ENCODE measurements around the gene AACS.

DNA sequence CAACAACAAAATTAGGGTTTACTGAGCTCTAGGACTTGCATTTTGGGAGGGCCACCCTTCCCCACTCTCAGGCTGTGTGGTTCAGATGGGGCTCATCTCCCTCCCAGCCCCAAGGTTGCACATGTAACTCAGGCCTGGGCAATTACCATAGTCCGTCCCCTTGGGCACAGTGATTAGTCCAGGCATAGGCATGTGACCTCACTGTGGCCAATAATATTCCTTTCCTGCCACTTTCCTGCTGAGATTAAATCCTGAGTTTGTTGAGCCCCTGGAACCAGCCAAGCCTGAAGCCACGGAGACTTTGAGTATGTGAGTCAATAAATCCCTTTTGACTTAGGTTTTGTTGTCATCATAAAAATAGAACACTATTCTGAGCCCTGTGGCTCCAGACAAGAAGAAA, 113.0 kb downstream of the AACS start:
- TF ChIP-seq KLF16 (tag by site-specific recombination; IDR thresholded peaks at IDR 0.05) = no peak
- no peak for TF ChIP-seq CTCF (tag by site-specific recombination; IDR thresholded peaks at IDR 0.05)
- TF ChIP-seq ZNF76 (tag by site-specific recombination; IDR thresholded peaks at IDR 0.05; ENCODE audit: borderline replicate concordance, low read depth) = no peak
- no peak for TF ChIP-seq ZNF362 (tag by site-specific recombination; IDR thresholded peaks at IDR 0.05)
- TF ChIP-seq SP2 (tag by site-specific recombination; IDR thresholded peaks at IDR 0.05) = no peak
- TF ChIP-seq, protein P1, sequence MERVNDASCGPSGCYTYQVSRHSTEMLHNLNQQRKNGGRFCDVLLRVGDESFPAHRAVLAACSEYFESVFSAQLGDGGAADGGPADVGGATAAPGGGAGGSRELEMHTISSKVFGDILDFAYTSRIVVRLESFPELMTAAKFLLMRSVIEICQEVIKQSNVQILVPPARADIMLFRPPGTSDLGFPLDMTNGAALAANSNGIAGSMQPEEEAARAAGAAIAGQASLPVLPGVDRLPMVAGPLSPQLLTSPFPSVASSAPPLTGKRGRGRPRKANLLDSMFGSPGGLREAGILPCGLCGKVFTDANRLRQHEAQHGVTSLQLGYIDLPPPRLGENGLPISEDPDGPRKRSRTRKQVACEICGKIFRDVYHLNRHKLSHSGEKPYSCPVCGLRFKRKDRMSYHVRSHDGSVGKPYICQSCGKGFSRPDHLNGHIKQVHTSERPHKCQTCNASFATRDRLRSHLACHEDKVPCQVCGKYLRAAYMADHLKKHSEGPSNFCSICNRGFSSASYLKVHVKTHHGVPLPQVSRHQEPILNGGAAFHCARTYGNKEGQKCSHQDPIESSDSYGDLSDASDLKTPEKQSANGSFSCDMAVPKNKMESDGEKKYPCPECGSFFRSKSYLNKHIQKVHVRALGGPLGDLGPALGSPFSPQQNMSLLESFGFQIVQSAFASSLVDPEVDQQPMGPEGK (tag by site-specific recombination; IDR thresholded peaks at IDR 0.05) = no peak
- TF ChIP-seq, protein P2, sequence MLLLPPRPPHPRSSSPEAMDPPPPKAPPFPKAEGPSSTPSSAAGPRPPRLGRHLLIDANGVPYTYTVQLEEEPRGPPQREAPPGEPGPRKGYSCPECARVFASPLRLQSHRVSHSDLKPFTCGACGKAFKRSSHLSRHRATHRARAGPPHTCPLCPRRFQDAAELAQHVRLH (tag by site-specific recombination; IDR thresholded peaks at IDR 0.05) = no peak
